ENCODE measurements around the gene PHF21A. TPM values are rescaled to one million over a fixed set of nuclear protein-coding genes. Genes with fewer than 3 reads are reported as not detected.

Gene PHF21A
- total RNA-seq, 2 experiments from 2014 or later: 23.1 to 56.1 TPM

DNA sequence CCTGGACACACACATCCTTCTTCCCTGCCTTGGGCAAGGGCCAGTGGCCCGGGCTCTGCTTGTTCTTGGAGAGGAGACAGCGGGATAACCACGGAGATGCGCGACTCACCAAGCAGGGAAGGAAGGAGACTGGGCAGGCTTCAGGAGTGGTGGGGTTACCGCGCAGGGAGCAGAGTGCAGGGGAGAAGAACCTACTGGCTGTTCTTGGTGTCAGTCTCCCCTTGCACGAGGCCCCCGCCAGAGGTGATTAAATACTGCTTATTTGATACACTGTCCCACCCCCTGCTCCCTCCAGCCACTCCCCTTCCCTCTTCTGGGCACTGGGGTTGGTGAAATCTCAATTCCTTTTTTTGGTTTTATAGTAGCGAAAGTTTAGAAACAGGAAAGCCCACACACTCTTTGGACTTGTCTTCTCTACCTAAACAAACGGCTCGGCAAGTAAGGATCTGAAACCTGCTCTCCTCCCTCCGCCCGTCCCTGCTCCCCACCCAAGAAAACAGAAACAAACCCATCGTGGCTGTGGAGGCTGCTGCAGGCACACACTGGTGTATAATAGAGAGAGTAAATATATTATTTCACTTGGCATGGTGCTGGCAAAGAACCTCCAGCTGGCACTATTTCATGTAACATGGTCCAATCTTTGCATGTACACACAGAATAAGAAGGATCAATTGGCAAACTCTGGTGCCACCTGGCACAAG, 188.0 kb downstream of the PHF21A start:
- CTCF ChIA-PET (ENCODE audit: unreplicated experiment): no interaction called here
- no TSS peak for BruUV-seq (replicated peaks)

GRCh38 chr11:45932217-45932616, 189.0 kb downstream of the PHF21A start:
- intact Hi-C loops (cut with micrococcal nuclease; ENCODE audit: unreplicated experiment): loop anchor here (2.0 kb wide), 1 partner anchor 89 kb away; no protein-coding TSS in a partner anchor
- Histone ChIP-seq H3K4me3 (ENCODE audit: low read depth, low read length, poor library complexity, severe bottlenecking) (peak overlapping the region; percentile 72), H3K9me3 (ENCODE audit: low read length) (no peaks in the 10 kb centered on the region), H3K79me2 (ENCODE audit: insufficient read depth, low read depth, low read length) (peaks cover 19% of the 10 kb centered on the region), H3K9me2 (ENCODE audit: insufficient read depth, low read length) (no peaks in the 10 kb centered on the region), H3K4me1 (ENCODE audit: insufficient read depth, low read length, poor library complexity, severe bottlenecking) (peaks cover 79% of the 10 kb centered on the region), H4K20me1 (ENCODE audit: insufficient read depth, low read length) (no peaks in the 10 kb centered on the region), H3K4me2 (ENCODE audit: low read length) (peak overlapping the region; percentile 86), H3K36me3 (ENCODE audit: insufficient read depth, low read length) (peaks cover 26% of the 10 kb centered on the region), H2AFZ (ENCODE audit: low read length) (no peak overlapping the region), H3K27ac (ENCODE audit: low read depth, low read length, poor library complexity, severe bottlenecking) (peak overlapping the region; percentile 95)
- POLR2A ChIA-PET: interaction anchor here (0.6 to 3.1 kb wide), 7 partner anchors 13 to 850 kb away, joined by 3 to 33 read pairs (median 5); partner anchors contain the start of gene PEX16
- CTCF ChIA-PET (ENCODE audit: unreplicated experiment): no interaction called here
- BruUV-seq (replicated peaks): no TSS peak
- DNase-seq (ENCODE audit: low spot score): no peak
- no peak for TF ChIP-seq EZH2phosphoT487 (IDR thresholded peaks at IDR 0.05; ENCODE audit: borderline replicate concordance, low read depth, low read length)
- TF ChIP-seq, protein P1, sequence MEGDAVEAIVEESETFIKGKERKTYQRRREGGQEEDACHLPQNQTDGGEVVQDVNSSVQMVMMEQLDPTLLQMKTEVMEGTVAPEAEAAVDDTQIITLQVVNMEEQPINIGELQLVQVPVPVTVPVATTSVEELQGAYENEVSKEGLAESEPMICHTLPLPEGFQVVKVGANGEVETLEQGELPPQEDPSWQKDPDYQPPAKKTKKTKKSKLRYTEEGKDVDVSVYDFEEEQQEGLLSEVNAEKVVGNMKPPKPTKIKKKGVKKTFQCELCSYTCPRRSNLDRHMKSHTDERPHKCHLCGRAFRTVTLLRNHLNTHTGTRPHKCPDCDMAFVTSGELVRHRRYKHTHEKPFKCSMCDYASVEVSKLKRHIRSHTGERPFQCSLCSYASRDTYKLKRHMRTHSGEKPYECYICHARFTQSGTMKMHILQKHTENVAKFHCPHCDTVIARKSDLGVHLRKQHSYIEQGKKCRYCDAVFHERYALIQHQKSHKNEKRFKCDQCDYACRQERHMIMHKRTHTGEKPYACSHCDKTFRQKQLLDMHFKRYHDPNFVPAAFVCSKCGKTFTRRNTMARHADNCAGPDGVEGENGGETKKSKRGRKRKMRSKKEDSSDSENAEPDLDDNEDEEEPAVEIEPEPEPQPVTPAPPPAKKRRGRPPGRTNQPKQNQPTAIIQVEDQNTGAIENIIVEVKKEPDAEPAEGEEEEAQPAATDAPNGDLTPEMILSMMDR (conservative IDR thresholded peaks at IDR 0.05; ENCODE audit: low read length): no peak

More for the DNA sequence above, 188.0 kb downstream of the PHF21A start:
- no peak overlapping the region for H2AFZ ChIP-seq (ENCODE audit: low read length)
- peaks cover 32% of the 10 kb centered on the region for H3K36me3 ChIP-seq (ENCODE audit: insufficient read depth, low read length)
- H3K79me2 ChIP-seq (ENCODE audit: insufficient read depth, low read depth, low read length): peaks cover 19% of the 10 kb centered on the region
- intact Hi-C loops (cut with micrococcal nuclease; ENCODE audit: unreplicated experiment): loop anchor here (1.0 to 2.0 kb wide), 2 partner anchors 85 to 90 kb away; no protein-coding TSS in a partner anchor
- H4K20me1 ChIP-seq (ENCODE audit: insufficient read depth, low read length): no peaks in the 10 kb centered on the region
- POLR2A ChIA-PET: interaction anchor here (0.6 to 0.8 kb wide), 3 partner anchors 73 to 99 kb away, joined by 3 read pairs; no protein-coding TSS in a partner anchor
- peaks cover 87% of the 10 kb centered on the region for H3K4me1 ChIP-seq (ENCODE audit: insufficient read depth, low read length, poor library complexity, severe bottlenecking)
- peak overlapping the region; percentile 86 for H3K4me2 ChIP-seq (ENCODE audit: low read length)
- peak overlapping the region; percentile 72 for H3K4me3 ChIP-seq (ENCODE audit: low read depth, low read length, poor library complexity, severe bottlenecking)
- peak overlapping the region; percentile 95 for H3K27ac ChIP-seq (ENCODE audit: low read depth, low read length, poor library complexity, severe bottlenecking)
- no peaks in the 10 kb centered on the region for H3K9me2 ChIP-seq (ENCODE audit: insufficient read depth, low read length)
- DNase-seq (ENCODE audit: low spot score): peak; percentile 89
- TF ChIP-seq, protein P1 (conservative IDR thresholded peaks at IDR 0.05; ENCODE audit: low read length): no peak
- TF ChIP-seq EZH2phosphoT487 (IDR thresholded peaks at IDR 0.05; ENCODE audit: borderline replicate concordance, low read depth, low read length): no peak
- no peaks in the 10 kb centered on the region for H3K9me3 ChIP-seq (ENCODE audit: low read length)

GRCh38 chr11:45931739-45932138, 189.5 kb downstream of the PHF21A start:
- peak overlapping the region; percentile 86 for H3K4me2 ChIP-seq (ENCODE audit: low read length)
- H3K4me1 ChIP-seq (ENCODE audit: insufficient read depth, low read length, poor library complexity, severe bottlenecking): peaks cover 78% of the 10 kb centered on the region
- BruUV-seq (replicated peaks): no TSS peak
- H3K27ac ChIP-seq (ENCODE audit: low read depth, low read length, poor library complexity, severe bottlenecking): peak overlapping the region; percentile 95
- no peaks in the 10 kb centered on the region for H3K9me3 ChIP-seq (ENCODE audit: low read length)
- H3K79me2 ChIP-seq (ENCODE audit: insufficient read depth, low read depth, low read length): peaks cover 19% of the 10 kb centered on the region
- TF ChIP-seq, protein P1 (conservative IDR thresholded peaks at IDR 0.05; ENCODE audit: low read length): no peak
- TF ChIP-seq EZH2phosphoT487 (IDR thresholded peaks at IDR 0.05; ENCODE audit: borderline replicate concordance, low read depth, low read length): no peak
- DNase-seq (ENCODE audit: low spot score): no peak
- H4K20me1 ChIP-seq (ENCODE audit: insufficient read depth, low read length): no peaks in the 10 kb centered on the region
- POLR2A ChIA-PET: interaction anchor here (3.1 kb wide), 1 partner anchor 12 kb away, joined by 33 read pairs; the partner anchor contains the start of gene PEX16
- CTCF ChIA-PET (ENCODE audit: unreplicated experiment): no interaction called here
- H3K4me3 ChIP-seq (ENCODE audit: low read depth, low read length, poor library complexity, severe bottlenecking): peak overlapping the region; percentile 72
- intact Hi-C loops (cut with micrococcal nuclease; ENCODE audit: unreplicated experiment): loop anchor here (2.0 kb wide), 3 partner anchors 75 to 189 kb away; partner anchors contain the start of gene PHF21A
- H3K9me2 ChIP-seq (ENCODE audit: insufficient read depth, low read length): no peaks in the 10 kb centered on the region
- H2AFZ ChIP-seq (ENCODE audit: low read length): no peak overlapping the region
- H3K36me3 ChIP-seq (ENCODE audit: insufficient read depth, low read length): peaks cover 26% of the 10 kb centered on the region
